Right renal cortex interstitium (tissue), 3 donors: ENCODE measurements around the gene ZBTB1. TPM values are rescaled to one million over a fixed set of nuclear protein-coding genes. Genes with fewer than 3 reads are reported as not detected.
"Not testable (repeated sequence)": the region's sequence is repeated elsewhere in the genome, so short reads cannot be mapped to it uniquely, and the experiment has no call there.

Source experiments
- DNase-seq, 3 donors: peaks; one replicate each; pipeline ENCODE4 v3.0.0-alpha.2; 2013; ENCODE audit warnings: low read depth in 3 of 3, low spot score in 2 of 3
- polyA plus RNA-seq, 3 donors: library from polyadenylated mRNA; unstranded; fragments of 120-200 nt; gene quantifications; one replicate each; pipeline ENCODE4 v1.2.1, GENCODE V29; 2013; ENCODE audit not compliant: insufficient read length in 3 of 3

Gene ZBTB1
- polyA plus RNA-seq, 3 donors = 63.9 to 73.6 (median 68.1) TPM

DNA sequence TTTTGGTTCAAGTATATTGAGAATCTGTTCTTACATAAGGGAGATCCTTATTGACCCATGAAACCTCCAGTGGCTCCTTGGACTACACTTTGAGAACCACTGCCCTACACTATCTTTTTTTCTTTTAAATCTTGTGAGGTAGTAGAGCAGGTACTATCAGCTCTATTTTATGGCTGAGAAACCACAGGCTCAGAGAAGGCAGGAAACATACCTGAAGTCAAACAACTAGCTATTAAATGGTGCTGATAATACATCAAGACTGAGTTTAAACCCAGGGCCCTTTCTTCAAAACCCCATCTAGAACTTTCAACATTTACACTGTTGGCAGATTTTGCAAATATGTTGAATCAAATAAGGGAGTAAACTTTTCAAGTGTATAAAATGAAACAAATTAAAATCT lies 7.8 kb upstream of the ZBTB1 start:
- no peak for DNase-seq

DNA sequence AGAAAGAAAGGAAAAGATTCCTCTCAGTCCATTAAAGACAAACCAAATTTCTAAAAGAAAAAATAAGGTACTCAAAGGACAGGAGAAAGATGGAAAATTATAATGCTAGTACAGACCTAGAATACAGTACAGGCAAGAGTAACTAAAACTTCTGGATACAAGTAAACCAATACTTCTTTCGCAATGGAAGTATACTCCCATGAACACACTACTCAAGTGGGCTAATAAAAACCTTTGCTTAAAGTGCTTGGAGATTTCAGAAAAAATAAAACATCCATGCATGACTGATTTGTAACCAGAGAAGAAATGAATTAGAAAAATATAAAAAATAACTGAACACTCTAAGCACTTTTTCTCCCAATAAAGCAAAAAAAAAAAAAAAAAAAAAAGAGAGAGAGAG lies 4.5 kb upstream of the ZBTB1 start:
- DNase-seq = no peak

GRCh38 chr14:64501411-64502171 lies 3.0 kb upstream of the ZBTB1 start:
- no peak for DNase-seq

- no peak for DNase-seq
Measured at GRCh38 chr14:64502456-64502855, 2.1 kb upstream of the ZBTB1 start.

- no peak for DNase-seq
Measured at GRCh38 chr14:64502887-64503433, 1.6 kb upstream of the ZBTB1 start.

- DNase-seq = peak; percentile 57 to 81 (median 73)
Measured at GRCh38 chr14:64503434-64504309, 898 bp upstream of the ZBTB1 start, which contains the start of gene ZBTB25. ZBTB25 (minus strand) TSS chr14:64503838; CDS start chr14:64490533, 13,305 bp downstream.

- DNase-seq = peak; percentile 75 to 85 (median 85)
Measured at GRCh38 chr14:64504897-64505794, 576 bp downstream of the ZBTB1 start.

DNA sequence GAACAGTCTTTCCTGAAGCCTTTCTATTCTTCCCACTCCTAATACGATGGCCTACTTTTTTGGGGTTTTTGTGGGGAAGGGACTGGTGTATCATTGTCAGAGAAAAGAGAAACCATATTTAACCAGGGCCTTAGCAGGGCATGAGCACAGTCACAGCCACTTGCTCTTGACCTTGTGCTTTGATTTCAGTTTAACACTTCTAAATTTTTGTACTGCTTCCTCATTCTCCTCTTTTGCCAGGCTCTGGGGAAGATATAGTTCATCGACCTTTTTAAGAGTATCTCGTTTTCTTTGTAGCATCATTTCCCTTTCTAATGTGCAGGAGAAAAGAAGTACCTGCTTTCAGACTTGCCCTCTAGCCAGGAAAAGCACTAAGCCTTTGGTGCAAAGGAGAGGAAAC lies 2.2 kb downstream of the ZBTB1 start:
- DNase-seq = no peak

- DNase-seq = no peak
Measured at GRCh38 chr14:64507376-64508156, 3.0 kb downstream of the ZBTB1 start.

GRCh38 chr14:64508215-64508776 lies 3.7 kb downstream of the ZBTB1 start:
- DNase-seq = no peak

GRCh38 chr14:64509036-64509435 lies 4.5 kb downstream of the ZBTB1 start:
- DNase-seq = no peak

- DNase-seq = peak; percentile 52 to 58 (median 53)
Measured at GRCh38 chr14:64510825-64511671, 6.5 kb downstream of the ZBTB1 start.

DNA sequence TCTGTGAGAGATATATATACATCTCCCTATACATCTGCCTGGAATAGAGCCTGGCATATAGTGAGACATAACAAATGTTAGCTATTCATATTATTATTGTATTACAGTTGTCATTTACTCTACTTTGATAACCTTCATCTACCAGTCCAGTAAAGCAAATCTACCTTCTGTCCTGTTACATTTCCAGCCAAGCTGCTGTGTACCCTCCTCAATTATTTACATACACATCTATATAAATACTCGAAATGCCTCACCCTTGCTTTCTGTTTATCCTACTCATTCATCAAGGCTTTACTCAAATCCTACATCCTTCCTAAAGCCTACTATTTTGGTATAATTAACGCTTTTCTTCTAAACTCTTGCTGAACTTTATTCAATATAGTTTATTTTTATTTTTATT lies 8.7 kb downstream of the ZBTB1 start:
- DNase-seq = no peak

GRCh38 chr14:64515053-64515452 lies 10.5 kb downstream of the ZBTB1 start:
- no peak for DNase-seq

- DNase-seq = no peak
Measured at GRCh38 chr14:64516969-64517368, 12.4 kb downstream of the ZBTB1 start.

GRCh38 chr14:64517667-64518066 lies 13.1 kb downstream of the ZBTB1 start:
- DNase-seq = not testable (repeated sequence)

GRCh38 chr14:64518229-64518628 lies 13.7 kb downstream of the ZBTB1 start:
- no peak for DNase-seq

DNA sequence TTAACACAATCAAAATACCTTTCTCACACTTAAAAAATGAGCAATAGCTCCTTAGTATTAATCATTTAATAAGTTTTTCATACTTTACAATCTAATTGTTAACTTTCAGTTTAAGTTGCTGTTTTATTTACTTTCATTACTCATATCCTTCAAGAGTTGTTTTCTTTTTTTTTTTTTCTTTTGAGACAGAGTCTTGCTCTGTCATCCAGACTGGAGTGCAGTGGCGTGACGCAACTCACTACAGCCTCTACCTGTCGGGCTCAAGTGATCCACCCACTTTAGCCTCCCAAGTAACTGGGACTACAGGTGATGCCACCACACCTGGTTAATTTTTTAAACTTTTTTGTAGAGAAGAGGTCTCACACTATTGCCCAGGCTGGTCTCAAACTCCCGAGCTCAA lies 16.1 kb downstream of the ZBTB1 start:
- DNase-seq = no peak
